ENCODE measurements around the gene FADS6.
"Not testable (repeated sequence)": the region's sequence is repeated elsewhere in the genome, so short reads cannot be mapped to it uniquely, and the experiment has no call there.

Gene FADS6

DNA sequence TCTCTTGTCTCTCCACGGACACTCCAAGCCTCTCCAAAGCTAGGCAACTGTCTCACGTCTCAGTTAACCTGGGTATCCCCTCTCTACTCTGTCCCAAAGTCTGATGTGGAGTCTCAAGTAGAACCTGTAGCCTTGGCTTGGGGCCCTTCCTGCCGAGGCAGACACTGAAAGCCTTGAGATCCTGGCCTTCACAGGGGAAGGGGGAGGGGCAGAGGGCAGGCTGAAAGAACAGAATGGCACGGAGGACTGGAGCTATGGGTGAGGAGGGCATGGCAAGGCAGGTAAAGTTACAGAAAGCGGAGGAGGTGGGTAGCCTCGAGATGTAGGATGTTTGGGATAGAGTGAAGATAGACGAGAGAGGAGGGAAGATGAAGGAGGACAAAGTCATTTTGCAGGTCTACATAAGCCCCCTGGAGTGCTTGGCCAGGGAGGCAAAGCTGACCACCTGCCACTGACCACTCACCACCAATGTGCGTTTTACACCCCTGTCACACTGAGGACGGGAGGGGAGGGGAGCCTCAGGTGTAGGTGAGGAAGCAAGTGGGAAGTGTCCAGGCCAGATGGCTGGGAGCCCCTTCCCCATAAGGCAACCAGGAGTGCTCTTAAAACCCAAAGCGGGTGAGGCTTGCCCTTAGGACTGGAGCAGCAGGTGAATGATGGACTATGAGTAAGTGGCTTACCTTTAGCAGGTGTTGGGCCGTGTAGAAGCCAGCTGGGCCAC, 21.9 kb downstream of the FADS6 start:
- TF ChIP-seq, protein P1, sequence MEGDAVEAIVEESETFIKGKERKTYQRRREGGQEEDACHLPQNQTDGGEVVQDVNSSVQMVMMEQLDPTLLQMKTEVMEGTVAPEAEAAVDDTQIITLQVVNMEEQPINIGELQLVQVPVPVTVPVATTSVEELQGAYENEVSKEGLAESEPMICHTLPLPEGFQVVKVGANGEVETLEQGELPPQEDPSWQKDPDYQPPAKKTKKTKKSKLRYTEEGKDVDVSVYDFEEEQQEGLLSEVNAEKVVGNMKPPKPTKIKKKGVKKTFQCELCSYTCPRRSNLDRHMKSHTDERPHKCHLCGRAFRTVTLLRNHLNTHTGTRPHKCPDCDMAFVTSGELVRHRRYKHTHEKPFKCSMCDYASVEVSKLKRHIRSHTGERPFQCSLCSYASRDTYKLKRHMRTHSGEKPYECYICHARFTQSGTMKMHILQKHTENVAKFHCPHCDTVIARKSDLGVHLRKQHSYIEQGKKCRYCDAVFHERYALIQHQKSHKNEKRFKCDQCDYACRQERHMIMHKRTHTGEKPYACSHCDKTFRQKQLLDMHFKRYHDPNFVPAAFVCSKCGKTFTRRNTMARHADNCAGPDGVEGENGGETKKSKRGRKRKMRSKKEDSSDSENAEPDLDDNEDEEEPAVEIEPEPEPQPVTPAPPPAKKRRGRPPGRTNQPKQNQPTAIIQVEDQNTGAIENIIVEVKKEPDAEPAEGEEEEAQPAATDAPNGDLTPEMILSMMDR (IDR thresholded peaks at IDR 0.05; ENCODE audit: control insufficient read depth, extremely low read depth, insufficient read depth) = no peak
- peak overlapping the region; percentile 91 for H3K4me3 ChIP-seq (ENCODE audit: low read depth, low read length)

DNA sequence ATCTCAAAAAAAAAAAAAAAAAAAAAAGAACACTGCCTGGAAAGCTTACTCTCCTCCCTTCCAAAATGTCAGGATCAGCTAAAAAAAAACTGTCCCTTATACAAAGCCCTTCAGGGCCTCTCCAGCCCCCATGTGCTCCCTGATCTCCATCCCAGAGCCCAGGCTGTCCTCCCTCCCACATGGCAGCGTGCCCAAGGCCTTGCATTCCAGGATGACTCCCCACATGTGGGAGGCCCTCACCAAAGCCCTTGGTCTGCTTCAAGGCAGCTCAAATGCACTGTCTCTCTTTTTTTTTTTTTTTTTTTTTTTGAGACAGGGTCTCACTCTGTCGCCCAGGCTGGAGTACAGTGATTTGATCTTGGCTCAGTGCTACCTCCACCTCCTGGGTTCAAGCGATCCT, 22.9 kb downstream of the FADS6 start:
- DNase-seq (ENCODE audit: low read depth) = no peak
- no peak overlapping the region for H3K4me3 ChIP-seq (ENCODE audit: low read depth, low read length)
- TF ChIP-seq, protein P1 (IDR thresholded peaks at IDR 0.05; ENCODE audit: control insufficient read depth, extremely low read depth, insufficient read depth) = no peak

More for the DNA sequence above, 21.9 kb downstream of the FADS6 start:
- DNase-seq (ENCODE audit: low read depth) = no peak

DNA sequence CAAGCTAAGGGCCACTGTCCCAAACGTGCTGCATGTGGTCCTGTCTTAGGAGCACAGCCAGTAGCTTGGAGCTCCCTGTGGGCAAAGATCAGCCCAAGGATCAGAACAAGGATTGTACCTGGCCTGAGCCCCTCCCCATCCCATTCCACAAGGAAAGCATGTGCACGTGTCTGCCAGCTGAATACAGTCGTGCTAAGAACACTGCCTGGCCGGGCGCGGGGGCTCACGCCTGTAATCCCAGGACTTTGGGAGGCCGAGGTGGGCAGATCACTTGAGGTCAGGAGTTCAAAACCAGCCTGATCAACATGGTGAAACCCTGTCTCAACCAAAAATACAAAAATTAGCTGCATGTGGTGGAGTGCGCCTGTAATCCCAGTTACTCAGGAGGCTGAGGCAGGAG, 23.4 kb downstream of the FADS6 start:
- H3K4me3 ChIP-seq (ENCODE audit: low read depth, low read length); DNase-seq (ENCODE audit: low read depth): not testable (repeated sequence)

DNA sequence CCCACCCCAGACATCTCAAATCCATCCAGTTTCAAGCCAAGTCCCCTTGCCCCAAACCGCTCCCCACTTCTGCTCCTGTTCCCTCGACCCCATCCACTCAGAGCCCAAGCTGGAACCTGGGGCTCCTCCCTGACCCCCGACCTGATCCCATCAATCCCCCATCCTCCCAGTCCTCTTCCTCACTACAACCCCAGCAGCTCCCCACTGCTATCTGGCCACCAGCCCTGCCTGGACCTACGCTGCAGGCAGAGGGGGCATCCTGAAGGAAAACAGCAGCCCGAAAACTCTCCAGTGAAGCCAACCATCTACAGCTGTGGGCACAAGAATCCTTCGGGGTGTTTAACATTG, 24.6 kb downstream of the FADS6 start:
- TF ChIP-seq, protein P1 (IDR thresholded peaks at IDR 0.05; ENCODE audit: control insufficient read depth, extremely low read depth, insufficient read depth) = no peak
- H3K4me3 ChIP-seq (ENCODE audit: low read depth, low read length) = no peak overlapping the region

DNA sequence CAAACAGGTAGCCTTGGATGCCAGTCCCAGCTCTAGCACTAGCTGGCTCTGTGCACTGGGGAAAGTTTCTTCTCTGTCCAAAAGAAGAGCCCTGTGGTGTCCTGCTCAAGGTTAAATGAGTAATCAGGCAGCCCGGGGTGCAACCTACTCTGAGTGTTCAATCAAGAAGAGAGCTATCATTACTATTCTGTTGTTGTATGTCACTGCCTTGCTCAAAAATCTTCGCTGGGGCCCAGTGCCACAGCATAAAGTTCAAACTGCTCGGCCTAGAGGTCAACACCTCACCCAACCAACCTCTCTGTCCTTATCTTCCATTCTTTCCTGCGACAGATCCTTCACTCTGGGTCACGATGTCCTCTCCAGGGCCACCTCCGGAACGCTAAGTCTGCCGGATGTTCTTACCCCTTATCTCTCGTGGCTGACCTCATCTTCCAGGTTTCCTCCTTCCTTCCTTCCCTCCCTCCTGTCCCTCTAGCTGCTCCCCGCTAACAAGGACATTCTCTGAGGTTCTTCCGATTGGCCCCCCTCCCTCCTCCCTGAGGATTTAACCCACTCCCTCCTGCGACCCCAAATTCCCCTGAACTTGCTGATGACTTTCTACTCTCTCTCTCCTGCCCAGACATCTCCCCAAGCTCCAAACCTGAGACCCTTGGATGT, 25.1 kb downstream of the FADS6 start:
- TF ChIP-seq, protein P1 (IDR thresholded peaks at IDR 0.05; ENCODE audit: control insufficient read depth, extremely low read depth, insufficient read depth) = no peak
- DNase-seq (ENCODE audit: low read depth) = no peak
- H3K4me3 ChIP-seq (ENCODE audit: low read depth, low read length) = no peak overlapping the region

More for the DNA sequence above, 24.6 kb downstream of the FADS6 start:
- no peak for DNase-seq (ENCODE audit: low read depth)

DNA sequence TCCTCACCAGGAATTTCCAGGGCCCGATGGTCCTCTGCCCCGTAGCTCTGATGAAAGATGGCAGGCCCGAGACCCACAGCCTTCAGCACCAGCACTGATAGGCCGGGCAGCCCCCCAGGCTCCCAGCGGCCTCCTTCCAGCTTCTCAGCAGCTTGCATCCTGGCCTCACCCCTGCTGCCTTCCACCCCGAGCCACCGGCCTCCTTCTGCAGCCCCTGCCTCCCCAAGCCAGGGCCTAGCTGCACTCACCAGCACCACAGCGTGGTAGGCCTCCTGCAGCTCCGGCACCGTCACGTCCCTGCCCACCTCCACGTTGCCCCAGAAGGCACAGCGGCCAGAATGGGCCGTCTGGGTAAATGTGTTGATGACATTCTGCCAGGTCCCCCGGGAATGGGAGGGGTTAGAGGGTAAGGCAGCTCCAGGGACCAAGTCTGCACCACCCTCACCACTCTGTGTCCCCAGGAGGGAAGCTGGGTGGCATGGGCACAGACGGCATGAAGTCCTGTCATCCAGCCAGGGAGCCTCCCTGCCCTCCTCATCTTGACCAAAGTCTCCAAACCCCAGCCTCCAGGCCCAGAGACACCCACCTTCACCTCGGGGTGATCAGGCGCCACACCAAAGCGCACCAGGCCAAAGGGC, 27.1 kb downstream of the FADS6 start:
- DNase-seq (ENCODE audit: low read depth) = no peak
- TF ChIP-seq, protein P1 (IDR thresholded peaks at IDR 0.05; ENCODE audit: control insufficient read depth, extremely low read depth, insufficient read depth) = no peak
- H3K4me3 ChIP-seq (ENCODE audit: low read depth, low read length) = no peak overlapping the region

DNA sequence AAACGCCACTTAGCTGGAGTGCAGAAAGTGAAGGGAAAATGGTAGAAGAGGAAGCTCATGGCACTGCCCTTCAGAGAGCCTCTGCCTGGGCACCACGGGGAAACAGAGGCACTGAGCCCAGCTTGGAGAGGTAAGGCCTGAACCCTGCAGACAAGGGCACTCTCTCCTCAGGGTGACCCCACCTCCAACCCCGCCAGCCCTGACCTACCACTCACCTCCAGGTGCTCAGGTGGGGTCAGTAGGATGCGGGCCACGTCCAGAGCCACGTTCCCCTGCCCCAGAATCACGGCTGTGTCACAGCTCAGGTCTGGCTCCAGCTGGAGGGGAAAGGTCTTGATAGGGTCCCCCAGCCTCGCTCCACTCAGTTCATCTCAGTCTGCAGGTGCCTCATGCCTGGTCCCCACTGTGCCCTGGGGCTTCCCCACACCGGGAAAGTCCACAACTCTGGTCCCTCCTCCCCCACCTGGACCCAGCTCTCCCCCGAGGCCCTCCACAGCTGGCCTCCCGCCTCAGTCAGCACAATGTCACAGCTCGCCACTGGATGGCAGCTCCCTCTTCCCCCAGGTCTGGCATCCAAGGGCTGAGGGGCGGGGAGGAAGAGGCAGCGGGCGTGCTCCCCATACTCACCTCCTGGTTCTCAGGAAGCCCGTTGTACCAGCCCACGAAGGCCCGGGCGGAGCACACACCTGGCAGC, 27.8 kb downstream of the FADS6 start:
- H3K4me3 ChIP-seq (ENCODE audit: low read depth, low read length) = no peak overlapping the region
- no peak for DNase-seq (ENCODE audit: low read depth)
- TF ChIP-seq, protein P1 (IDR thresholded peaks at IDR 0.05; ENCODE audit: control insufficient read depth, extremely low read depth, insufficient read depth) = no peak
